HG03108 (cell line): ENCODE results near the gene DNAJC17.

Experiments
- ATAC-seq: cut with Tn5 transposase; IDR thresholded peaks from one replicate; pipeline ENCODE4 v1.9.1; 2021; ENCODE audit warnings: moderate library complexity; ENCODE audit not compliant: unreplicated experiment

The DNAJC17 gene

DNA sequence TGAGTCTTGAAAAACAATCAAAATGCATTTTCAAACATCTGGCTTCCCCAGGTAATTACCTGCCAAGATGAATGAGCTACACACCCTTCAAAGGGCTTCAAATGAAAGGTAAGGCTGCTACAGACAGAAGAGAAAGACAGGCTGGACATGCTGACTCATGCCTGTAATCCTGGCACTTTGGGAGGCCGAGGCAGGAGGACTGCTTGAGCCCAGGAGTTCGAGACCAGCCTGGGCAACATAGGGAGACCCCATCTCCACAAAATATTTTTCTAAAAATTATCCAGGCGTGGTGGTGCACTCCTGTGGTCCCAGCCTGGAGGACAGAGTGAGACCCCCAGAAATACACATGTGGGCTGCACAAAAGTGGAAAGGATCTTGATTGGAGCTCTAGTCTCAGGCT lies 14.9 kb downstream of the DNAJC17 start:
- no peak for ATAC-seq

DNA sequence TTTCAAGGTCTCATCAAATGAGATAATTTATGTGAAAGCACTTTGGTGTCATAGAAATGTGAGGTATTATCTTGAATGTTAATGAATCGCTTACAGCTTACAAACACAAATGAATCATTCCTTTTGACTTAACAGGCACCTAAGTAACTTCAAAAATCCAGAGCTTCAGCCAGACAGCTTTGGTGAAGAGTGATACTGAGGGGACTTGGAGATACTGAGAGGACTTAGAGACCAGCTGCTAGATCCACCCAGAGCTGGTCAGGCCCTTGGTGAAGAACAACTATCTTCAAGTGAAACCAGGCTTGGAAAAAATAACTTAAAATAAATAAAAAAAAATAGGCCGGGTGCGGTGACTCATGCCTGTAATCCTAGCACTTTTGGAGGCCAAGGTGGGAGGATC lies 16.6 kb downstream of the DNAJC17 start:
- no peak for ATAC-seq

- ATAC-seq: no peak
Observed at GRCh38 chr15:40789999-40790398, 17.3 kb downstream of the DNAJC17 start.

DNA sequence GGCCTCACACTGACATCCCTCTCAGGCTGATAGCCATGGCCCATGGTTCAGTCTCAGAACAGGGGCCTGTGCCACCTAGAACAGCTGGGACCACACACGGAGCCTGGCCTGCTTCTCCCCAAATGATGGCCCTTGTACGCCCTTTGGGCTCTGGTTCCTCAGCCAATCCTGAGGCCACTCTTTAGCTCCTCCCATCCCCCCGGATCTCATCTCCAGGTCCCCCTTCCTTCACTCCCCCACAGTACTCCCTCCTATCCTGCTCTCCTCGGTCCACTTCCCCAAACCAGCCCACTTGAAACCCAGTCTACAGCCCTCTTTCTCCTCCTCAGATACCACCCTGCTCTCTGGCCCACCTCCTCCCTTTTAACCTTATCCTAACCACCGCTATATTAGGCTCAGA lies 18.2 kb downstream of the DNAJC17 start:
- ATAC-seq: no peak

DNA sequence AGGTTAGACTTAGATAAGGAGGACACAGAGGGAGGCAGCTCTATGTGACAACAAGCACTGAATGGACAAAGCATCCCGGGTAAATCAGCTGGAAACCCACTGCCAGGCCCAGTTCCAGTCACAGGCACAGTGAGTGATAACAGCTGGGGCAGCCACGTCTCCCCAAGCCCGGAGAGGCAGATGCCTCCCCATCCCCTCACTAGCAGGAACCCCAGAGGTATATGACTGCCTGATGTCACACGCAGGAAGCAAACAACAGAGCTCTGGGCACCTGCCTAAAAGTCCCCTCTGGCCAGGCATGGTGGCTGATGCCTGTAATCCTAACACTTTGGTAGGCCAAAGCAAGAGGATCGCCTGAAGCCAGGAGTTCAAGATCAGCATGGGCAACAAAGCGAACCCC lies 19.3 kb downstream of the DNAJC17 start:
- no peak for ATAC-seq

DNA sequence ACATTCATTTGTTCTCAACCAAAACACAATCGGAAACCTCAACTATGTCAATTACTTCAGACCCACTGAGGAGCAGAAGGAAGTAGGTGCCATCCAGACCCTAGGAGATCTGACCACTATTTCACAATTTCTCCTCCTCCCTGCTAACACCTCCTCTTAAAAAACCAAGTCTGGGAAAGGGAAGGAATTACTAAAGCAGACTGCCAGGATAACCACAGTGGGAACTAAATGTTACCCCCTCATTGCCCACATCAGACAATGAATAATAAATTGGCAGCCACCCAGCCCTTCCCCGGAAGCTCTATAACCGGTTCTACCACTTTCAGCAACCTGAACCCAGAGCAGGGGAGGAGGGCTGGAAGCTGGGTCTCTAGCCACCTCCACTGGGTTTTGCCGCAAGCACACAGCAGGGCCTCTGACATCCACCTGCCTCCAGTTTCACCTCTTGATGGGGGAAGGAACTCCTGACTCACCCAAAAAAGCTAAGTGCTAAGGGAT lies 19.9 kb downstream of the DNAJC17 start:
- ATAC-seq: no peak

DNA sequence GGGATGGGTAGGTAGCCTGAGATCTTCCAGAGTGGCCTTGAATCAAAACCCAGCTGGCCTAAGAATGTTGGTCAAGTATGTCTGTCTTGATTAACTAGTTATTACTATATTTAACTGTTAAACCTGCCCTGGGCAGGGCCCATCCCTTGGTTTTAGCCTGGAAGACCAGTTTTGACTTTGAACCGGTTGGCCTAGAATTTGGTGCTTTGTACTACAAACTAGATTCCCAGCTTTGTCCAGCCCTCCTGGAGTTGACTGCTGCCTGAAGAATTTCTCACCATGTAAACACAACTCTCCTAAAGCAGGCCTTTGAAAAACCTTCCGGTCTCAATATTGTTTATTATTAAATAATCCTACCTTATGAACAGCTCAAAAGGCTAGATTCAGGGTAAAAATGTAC lies 21.5 kb downstream of the DNAJC17 start:
- no peak for ATAC-seq

GRCh38 chr15:40785164-40785563 lies 22.1 kb downstream of the DNAJC17 start:
- ATAC-seq: no peak

DNA sequence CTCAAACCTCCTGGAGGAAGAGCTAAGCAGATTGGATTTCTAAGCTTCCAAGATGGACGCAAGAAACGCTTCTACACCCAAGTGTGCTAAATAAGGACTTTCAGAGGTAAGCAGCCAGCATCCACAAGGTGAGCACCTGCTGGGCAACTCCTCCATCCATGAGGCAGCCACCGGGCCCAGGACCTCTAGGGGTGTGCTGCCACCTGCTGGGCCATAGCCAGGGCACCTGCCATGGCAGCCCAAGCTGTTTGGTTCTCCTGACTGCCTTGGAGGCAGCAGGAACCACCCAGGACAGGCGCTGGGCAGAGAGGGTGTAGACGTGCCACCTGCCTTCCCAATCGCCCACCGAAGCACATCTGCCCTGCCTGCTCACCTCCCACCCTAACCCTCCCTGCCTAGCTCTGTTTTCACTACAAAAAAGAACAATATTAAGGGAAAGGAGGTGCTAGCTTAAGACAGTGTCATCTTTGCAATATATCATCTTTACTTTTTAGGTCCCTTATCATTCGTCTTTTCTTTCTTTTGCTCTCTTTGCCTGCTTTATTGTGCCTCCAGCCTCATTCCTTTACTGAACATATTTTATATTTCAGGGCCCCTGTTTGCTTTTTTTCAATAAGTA lies 24.6 kb downstream of the DNAJC17 start:
- peak; percentile 78 for ATAC-seq

DNA sequence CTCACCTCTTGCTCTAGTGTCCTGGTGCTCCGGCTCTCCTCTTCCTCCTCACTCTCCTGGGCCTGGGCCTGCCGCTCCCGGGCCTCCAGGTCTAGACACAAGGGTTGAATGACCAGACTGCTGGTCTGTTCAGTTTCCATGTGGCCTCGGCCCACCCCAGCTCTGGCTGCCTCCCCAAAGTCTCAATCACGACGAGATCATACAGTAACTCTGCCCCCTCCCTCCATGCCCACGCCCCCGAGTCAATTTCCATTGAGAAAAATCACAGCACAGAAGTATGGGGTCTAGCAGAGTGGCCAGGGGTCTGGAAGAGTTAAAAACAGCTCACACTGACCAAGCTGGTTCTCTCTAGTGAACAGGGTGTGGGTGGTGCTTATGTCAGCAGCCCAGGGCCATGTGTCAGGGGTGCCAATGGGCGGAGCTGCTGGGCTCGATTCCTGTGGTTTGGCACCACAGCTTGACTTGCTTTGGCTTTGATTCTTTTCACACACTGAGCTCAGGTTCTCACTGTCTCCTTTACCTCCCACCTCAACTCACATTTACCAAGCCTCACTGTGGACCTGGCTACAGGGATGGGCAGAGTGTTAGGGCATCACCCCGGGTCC lies 30.6 kb downstream of the DNAJC17 start:
- no peak for ATAC-seq

DNA sequence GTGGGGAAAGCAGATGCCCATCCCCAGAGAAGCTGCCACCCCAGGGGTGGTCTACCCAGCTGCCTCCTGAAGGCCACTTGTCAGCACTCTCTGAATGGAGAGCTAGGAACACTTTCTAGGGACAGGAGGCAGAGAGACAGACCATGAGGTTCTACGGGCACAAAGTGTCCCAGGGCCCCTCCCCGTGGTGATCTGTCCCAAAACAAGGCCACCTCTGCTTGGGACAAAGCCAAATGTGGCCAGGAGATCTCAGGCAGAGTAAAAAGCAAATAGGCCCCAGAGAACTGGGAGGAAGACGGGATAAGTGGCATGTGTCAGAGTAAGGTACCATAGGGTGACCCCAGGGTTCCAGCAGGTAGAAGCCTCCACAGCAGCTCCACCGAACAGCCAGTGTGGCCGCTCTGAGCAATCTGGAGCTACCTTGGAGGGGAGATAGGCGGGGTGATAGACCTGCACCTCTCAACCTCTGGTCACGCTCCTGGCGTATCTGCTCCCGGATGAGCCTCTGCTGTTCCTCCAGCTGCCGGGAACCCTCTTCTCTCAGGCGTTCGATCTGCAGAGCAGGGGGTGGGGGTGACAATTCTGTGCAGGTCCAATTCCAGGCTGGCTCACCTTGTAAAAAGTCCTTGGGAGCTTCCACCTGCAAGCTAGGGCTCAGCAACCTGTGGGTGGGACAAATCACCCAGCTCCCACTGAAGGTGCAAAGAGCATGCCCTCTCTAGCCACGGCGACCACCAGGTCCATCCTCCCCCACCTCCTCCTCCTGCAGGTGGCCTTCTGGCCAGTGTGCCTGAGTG lies 31.3 kb downstream of the DNAJC17 start:
- ATAC-seq: no peak

DNA sequence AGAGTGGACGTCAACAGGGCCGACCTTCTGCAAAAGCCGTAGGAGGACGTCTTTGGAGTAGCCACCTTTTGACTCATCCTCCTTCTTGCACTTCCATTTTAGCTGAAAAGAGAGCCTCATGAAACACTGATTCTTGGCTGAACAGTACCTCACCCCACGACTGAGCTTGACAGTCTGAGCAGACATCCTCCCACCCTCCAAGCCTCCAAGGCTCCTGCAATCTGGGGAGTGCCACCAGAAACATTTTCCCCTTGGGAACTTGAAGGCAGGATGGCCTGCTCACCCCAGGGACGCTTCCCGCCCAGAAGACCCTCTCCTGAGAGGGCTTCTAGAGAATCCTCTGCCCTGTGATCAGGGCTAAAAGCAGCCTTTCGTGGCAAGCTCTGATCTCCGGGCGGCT lies 32.3 kb downstream of the DNAJC17 start:
- ATAC-seq: no peak

- ATAC-seq: no peak
Observed at GRCh38 chr15:40773902-40774301, 33.4 kb downstream of the DNAJC17 start.

DNA sequence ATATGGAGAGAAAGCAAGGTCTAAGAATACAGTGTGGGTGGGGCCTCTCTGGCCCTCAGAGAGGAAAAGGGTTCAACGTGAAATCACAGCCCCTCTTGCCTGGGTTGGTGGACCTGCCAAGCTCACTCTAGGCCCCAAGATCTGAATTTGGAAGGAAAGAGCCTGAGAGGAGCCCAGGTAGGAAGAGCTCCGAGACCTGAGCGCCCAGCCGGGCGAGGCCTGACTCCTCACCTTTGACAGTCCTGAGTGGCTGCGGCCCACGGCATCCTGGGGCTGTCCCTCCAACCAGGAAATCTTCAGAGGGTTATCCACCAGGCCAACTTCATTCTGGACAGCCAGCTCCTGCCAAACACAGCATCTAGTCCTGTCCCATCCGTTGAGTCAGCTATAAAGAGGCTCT lies 33.8 kb downstream of the DNAJC17 start:
- ATAC-seq: no peak

DNA sequence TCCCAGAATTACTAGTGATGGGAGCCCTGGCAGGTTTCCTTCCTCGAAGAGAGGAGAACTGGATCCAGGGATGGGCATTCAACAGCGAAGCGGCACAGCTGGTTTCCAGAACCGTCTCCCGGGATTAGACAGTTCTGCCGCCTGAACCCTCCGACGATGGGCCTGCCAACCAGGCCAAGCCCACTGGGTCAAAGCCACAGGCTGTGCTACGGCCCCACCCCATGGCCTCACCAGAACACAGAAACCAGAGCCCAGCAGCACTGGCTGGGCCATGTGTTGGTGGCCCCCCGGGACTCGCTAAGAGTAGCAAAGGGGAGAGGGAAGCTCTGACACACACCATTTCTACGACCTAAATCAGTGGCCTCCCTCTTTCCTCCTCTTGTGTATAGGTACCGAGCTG lies 35.3 kb downstream of the DNAJC17 start:
- no peak for ATAC-seq

DNA sequence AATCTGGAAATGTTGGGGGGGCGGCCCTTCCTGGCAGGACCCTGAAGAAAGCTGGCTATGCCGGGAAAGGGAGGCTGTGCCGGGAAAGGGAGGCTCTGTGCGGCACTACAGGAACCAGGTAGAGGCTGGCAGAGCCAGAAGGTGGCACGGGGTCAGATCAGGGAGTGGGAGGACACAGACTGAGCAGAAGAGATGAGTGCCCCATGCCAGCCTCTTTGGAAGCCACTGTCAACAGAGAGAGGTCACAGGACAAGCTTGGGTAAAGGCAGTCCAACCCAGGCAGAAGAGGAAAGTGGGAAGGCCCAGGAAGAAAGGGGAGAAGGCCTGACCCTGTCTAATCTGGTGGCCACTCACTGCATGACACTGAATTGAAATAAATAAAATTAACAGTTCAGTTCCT lies 36.0 kb downstream of the DNAJC17 start:
- no peak for ATAC-seq

GRCh38 chr15:40770147-40770721 lies 37.0 kb downstream of the DNAJC17 start:
- no peak for ATAC-seq

GRCh38 chr15:40769274-40770146 lies 37.8 kb downstream of the DNAJC17 start, which contains the start of gene C15orf62:
Gene C15orf62 (plus strand): TSS chr15:40769980. CDS start chr15:40770496, 516 bp downstream.
- peak; percentile 40 for ATAC-seq

DNA sequence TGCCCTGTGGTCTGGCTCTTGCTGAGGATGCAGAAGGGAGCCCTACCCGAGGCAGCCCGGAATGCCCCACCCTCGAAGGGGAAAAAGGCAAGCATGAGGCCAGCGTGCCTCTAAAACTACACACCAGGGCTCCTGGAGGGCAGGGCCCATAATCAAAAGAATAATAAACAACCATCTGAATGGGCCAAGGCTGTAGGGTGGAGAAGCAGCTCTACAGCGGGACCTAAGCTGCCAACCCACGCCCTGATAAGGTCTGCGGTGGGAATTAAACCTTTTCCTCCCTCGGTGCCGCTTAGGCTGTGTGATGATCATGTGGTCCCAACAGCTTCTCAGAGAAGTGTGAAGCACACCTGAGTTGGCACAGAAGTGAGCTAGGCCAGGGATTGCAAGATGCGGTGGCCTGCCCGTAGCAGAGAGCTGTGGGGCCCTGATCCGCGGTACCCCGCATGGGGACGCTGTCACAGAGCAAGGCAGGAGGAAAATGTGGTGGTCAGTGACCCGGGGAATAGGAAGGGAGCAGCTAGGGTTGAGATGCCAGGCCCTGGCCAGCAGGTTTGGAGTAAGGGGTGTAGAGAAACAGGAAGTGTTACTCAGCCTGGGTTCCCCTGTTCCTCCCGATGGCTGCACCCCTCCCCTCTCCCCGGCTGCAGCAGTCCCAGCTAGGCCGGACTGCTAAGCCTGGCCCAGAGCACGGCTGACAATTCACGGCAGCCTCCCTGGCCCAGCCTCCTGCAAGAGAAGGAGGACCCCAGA lies 38.6 kb downstream of the DNAJC17 start:
- no peak for ATAC-seq
